DMS53 treated with DMSO at 0.1 percent for 48 hours (cell line): ENCODE measurements around the gene SF3A1.
"Not testable (repeated sequence)": the region's sequence is repeated elsewhere in the genome, so short reads cannot be mapped to it uniquely, and the experiment has no call there.

Experiments
- DNase-seq: peaks from one replicate; lab custom pipeline; 2025; ENCODE audit not compliant: unreplicated experiment; lab: John Stamatoyannopoulos, UW

SF3A1 gene

DNA sequence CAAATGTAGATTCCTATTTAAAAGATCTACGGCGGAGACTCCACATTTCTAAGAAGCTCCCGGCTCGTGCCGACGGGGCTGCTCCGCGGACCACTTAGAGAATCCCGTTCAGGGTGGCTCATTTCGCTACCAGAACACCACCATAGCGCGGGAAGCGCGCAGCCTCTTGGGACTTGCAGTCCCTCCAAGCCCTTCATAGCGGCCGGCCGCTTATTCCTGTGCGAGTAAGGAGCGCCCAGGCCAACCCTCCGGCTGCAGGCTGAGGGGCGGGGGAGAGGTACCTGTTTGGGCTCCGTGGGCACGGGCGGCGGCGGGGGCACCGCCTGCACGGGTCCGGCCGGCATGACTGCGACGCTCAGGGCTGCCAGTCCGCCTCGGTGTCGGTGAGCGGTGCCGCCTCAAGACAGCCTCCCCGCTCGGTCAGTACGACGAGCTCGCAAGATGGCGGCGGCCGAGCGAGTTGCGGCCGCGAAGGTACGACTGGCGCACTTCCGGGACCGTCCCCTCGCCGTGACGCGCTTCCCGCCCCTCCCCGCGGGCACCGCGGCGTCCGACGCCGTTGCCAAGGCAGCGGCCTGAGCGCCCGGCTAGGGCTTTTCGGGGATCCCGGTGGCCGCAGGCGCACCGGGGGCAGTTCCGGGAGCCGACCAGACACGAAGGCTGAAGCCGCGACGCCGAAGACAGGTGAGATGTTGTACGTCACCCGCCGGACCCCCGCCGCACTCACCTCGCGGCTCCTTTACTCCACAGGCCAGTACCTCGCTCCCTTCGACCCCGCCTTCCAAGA lies at the start of gene SF3A1, which contains the start of gene CCDC157:
Gene SF3A1 (minus strand): TSS at position 446 of the 787 bp plus-strand sequence. CDS start 102 bp downstream, at position 344.
Gene CCDC157 (plus strand): TSS at position 559 of the 787 bp plus-strand sequence. CDS start 8,994 bp downstream, outside the sequence.
- peak; percentile 34 for DNase-seq

DNA sequence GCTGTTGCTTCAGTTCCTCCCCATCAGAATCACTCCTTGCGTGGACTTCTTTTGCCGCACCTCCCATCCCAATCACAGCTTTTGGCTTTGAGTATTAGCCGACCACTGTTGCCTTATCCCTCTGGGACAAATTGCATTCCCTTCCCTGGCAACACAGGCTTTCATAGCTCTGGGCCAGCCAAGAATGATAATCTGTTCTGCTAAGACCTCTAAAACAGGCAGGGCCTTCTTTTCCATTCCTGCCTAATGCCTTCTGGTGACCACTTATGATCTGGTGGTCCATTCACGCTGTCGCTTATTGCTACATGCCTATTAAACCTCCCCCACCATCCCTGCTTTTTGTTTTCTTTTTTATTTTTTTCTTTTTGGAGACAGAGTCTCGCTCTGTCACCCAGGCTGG lies 49.7 kb upstream of the SF3A1 start:
- DNase-seq: no peak

DNA sequence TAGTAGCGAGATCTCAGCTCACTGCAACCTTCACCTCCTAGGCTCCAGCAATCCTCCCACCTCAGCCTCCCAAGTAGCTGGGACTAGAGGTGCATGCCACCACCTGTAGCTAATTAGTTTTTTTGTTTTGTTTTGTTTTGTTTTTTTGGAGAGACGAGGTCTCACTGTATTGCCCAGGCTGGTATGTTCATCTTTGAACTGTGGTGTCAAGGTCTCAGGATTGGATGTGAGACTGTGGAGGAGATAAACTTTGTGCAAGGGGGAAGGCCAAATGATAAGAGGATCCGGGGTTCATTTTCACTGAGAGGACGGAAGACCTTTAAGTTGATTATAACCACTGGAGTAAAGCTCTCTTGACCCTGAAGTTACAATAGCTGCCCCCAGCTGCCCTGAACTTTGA lies 49.0 kb upstream of the SF3A1 start:
- no peak for DNase-seq

- DNase-seq: no peak
Measured at GRCh38 chr22:30404307-30404706, 47.6 kb upstream of the SF3A1 start.

DNA sequence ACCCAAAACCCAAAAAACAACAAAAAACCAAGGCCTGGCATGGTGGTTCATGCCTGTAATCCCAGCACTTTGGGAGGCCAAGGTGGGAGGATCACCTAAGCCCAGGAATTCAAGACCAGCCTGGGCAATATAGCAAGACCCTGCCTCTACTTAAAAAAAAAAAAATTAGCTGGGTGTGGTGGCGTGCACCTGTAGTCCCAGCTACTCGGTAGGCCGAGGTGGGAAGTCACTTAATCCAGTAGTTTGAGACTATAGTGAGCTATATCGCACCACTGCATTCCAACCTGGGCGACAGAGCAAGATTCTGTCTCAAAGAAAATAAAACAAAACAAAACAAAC lies 46.0 kb upstream of the SF3A1 start:
- not testable (repeated sequence) for DNase-seq

DNA sequence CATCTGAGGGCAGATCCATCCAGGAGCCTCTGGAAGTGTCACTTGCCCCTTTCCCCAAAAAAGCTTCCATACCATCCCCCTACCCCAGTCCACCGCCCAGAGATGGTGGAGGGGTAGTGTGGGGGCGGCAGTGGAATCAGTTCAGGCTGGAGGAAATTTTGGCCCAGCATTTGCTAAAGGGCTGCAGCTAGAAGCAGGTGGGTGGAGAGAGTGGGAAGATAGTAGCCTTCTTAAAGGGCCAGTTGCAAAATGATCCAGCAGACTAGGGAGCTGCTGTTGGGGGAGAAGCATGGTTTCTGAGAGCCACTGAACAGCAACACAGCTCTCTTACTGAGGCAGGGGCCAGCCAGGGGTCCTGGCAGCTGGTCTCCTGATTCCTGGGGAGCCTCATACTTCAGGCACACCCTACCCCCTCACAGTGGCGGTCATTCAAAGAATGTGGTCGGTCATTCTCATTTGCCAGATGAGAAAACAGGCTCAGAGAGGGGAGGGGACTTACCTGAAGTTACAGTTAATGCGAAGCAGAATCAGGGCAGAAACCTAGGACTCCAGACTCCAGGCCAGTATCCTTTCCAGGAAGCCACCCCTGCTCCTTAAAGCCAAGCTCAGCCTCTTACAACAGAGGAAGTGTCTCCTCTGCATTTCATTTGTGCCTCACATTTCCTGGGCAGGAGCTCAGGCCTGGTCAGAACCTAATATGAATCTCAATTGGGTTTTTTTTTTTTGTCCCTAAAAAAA lies 45.5 kb upstream of the SF3A1 start:
- no peak for DNase-seq

DNA sequence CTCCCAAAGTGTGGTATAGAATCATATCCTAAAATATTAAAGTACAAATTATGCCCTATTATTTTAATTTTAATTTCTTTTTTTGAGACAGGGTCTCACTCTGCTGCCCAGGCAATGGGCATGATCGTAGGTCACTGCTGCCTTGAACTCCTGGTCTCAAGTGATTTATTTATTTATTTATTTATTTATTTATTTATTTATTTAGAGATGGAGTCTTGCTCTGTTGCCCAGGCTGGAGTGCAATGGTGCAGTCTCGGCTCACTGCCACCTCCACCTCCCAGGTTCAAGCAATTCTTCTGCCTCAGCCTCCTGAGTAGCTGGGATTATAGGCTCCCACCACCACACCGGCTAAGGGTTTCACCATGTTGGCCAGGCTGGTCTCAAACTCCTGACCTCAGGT lies 44.3 kb upstream of the SF3A1 start:
- not testable (repeated sequence) for DNase-seq

DNA sequence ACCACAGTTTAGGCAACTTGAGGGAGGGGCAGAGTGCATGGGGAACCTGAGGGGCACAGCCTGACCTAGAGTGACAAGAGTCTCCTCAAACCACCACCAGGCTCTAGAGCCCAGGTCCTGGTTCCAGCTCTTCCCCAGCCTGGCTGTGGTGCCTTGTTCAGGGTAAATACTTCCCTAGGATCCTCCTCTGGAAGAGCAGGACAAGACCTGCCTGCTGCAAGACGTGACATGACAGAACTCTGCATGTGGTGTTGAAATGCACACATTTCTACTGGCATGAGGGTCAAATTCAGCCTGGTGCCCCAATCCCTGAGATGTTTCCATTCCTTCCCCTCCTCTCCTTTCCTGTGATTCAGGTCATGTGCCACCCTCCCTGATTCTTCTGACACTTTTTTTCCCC lies 43.5 kb upstream of the SF3A1 start:
- no peak for DNase-seq

DNA sequence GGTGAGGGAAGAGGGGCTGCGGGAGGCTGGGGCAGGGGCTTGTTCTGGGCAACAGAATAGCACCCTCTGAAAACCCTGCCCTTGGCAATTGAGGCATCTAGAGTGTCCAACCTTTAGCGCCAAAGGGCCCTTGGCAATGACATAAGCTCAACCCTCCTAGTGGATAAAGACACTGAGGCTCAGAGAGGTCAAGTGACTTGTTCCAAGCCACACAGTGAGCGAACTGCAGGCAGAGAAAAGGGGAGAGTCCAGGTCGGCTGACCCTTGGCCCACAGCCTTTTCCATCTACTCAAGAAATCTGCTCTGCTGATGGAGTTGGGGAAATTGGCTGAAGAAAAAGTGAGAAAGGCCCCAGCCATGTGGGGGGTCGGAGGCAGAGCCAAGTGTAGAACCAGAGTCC lies 43.0 kb upstream of the SF3A1 start:
- no peak for DNase-seq

DNA sequence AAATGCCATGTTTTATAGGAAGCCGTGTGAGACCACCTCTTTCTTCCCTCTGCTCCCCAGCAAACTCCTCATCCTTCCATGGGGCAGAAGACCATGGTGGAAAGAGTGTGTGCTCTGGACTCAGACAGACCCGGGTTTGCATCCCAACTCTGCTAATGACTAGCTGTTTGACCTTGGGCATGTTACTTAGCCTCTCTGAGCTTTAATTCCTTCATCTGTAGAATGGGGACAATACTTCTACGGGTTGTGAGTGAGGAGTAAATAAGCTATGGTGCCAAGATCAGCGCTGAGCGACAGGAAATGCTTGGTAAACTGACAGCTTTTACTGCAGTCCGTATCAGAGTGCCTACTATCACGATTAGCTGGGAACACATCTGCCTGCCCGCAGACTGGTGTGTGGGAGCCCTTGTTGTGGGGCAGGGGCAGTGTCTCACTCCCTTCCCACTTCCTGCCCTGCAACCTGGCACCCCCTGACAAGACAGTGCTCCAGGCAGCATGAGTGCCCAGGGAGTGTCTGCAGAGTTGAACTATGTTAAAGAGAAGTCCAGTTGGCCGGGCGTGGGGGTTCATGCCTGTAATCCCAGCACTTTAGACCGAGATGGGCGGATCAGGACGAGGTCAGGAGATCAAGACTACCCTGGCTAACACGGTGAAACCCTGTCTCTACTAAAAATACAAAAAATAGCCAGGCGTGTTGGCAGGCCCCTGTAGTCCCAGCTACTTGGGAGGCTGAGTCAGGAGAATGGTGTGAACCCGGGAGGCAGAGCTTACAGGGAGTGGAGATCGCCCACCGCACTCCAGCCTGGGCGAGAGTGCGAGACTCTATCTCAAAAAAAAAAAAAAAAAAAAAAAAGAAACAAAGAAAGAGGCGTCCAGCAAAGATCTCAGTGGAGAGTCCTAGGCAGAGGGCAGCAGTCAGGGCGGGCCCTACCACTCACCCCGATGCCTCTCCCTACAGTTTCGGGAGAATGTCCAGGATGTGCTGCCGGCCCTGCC lies 42.3 kb upstream of the SF3A1 start:
- no peak for DNase-seq

GRCh38 chr22:30397656-30398635 lies 41.3 kb upstream of the SF3A1 start:
- no peak for DNase-seq

- peak; percentile 2 for DNase-seq
Measured at GRCh38 chr22:30396871-30397655, 40.4 kb upstream of the SF3A1 start, which contains the start of gene SEC14L2. Gene SEC14L2, plus strand, starts transcription at chr22:30397018. Its CDS starts 99 bp downstream, at chr22:30397117.

DNA sequence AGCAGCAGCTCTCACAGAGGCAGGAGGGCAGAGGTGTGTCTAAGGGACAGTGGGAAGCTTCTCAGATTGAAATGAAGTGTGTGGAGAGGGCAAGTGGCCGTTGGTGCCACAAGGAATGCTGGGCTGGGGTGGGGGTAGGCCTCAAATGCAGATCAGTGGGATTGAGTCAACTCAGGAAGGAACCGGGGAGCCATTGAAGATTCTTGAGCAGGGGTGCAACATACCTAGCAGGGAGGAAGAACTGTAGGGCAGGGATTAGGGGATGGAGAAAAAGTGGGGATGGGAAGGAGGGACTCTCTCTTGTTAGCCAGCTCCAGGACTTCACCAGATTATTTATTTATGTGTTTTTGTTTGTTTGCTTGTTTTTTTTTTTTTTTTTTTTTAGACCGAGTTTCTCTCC lies 37.2 kb upstream of the SF3A1 start:
- DNase-seq: no peak

DNA sequence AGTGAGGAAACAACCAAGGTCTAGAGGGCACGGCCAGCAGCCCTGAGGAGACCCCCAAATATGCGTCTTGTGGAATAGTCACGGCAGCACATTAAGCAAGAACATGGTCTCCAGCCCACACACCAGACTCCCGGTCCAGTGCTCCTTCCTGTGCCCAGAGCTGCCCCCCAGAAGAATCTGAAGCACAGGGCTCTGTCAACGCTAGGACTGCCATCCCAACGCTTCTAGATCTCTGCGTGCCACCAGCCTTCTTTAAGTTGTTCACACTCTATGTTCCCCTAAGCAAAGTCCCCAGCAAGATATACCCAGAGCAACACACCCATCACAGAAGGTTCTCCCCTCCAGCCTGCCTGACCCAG lies 36.6 kb upstream of the SF3A1 start:
- DNase-seq: no peak

- DNase-seq: no peak
Measured at GRCh38 chr22:30392661-30393321, 36.1 kb upstream of the SF3A1 start.

GRCh38 chr22:30390974-30391691 lies 34.4 kb upstream of the SF3A1 start:
- peak; percentile 43 for DNase-seq

- no peak for DNase-seq
Measured at GRCh38 chr22:30386960-30387827, 30.5 kb upstream of the SF3A1 start, which contains the start of gene RNF215. Gene RNF215, minus strand, starts transcription at chr22:30387411. Its CDS starts 98 bp downstream, at chr22:30387313.
